HG02642 (cell line): ENCODE results near the gene RHOBTB1.

ENCODE experiments used
- ATAC-seq: cut with Tn5 transposase; IDR thresholded peaks from one replicate; pipeline ENCODE4 v1.9.1; 2021; ENCODE audit warnings: mild to moderate bottlenecking; ENCODE audit not compliant: unreplicated experiment, poor library complexity

Gene RHOBTB1

DNA sequence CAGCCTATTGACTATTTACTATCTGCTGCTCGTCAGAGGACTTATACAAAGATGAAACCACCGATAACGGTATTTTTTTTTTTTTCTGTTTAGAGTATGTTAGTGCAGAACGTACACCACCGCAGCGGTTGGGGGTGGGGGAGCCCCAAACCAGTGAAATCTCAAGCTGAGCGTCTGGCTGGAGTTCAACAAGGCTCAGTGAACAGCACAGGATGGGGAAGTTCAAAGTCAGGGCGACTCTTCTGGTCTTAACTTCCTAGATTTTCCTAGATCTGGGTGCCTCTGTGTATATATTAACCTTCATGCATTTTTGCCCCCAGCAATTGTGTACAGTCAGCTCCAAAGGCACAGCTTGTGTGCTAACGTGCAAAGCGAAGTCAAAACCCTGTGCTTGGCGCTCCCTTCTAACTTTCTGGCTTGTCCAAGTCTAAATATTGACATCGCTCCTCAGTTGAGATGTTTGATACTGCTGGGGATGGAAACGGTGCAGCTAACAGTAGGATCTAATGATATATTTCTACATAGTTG is 1.1 kb downstream of the RHOBTB1 start:
- no peak for ATAC-seq

DNA sequence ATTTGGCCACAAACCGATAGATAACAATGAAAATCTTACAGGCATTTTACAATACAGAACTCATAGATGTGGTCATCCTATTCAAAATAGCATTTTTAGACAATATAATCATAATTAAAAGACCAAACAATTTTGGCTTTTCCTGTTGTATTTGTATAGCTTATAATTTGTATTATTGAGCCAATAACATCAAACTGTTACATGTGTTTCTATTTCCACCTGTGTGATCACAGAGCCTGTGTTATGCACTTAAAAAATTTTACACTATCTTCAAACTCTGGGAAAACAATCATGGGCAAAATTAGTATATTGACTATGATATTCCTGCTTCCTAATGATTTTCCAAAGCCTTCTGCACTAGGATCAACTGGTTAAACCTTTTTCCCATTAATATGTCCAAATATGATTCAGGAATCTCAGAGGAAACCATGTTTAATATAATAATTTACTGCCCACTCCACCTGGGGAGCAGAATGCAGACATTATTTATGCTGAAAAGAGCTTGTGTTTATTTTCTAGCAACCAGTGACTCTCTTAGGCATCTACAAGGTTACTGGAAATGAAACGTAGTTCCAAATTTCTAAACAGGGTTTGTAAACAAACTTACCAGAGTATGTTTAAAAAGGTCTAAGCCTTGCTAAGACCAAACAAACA is 1.7 kb downstream of the RHOBTB1 start:
- no peak for ATAC-seq

- ATAC-seq, result no peak
Observed at GRCh38 chr10:60940446-60940845, 3.5 kb downstream of the RHOBTB1 start.

GRCh38 chr10:60937784-60938654 is 6.0 kb downstream of the RHOBTB1 start:
- ATAC-seq, result no peak

DNA sequence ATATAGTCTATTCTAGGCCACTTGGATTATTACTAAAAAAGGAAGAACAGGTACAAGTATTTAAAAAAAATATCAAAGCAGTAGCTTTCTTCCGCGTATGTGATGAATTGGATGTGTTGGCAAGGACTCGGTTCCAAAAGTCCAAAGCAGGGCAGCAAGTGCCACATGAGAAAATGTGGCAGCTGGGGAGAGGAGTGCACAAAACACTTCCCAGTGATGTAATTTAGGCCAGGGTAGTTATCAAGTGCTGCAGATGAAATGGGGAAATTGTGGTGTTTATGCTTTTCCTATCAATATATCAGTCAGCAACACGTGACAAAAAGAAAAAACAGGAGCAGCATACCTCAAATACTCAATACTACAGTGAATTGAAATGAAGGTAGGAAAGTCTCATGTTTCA is 7.0 kb downstream of the RHOBTB1 start:
- ATAC-seq, result no peak

- no peak for ATAC-seq
Observed at GRCh38 chr10:60934215-60935175, 9.5 kb downstream of the RHOBTB1 start.

GRCh38 chr10:60932756-60933155 is 11.2 kb downstream of the RHOBTB1 start:
- ATAC-seq, result no peak

DNA sequence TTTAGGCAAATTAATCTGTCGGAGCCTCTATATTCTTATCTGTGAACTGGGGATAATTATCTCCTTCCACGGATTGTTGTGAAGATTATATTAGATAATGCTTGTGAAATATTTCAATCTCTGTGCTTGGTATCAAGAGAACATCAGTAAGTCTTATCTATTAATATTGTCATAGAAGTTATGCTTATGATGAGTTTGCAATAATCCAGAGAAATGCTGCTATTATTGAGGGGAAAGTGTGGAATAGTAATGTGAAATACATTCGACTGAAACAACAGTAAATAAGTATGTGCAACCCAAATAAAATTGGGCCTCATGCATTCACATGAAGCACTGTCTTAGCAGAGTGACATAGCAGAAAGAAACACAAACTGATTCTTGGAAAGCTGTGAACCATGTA is 13.7 kb downstream of the RHOBTB1 start:
- no peak for ATAC-seq

DNA sequence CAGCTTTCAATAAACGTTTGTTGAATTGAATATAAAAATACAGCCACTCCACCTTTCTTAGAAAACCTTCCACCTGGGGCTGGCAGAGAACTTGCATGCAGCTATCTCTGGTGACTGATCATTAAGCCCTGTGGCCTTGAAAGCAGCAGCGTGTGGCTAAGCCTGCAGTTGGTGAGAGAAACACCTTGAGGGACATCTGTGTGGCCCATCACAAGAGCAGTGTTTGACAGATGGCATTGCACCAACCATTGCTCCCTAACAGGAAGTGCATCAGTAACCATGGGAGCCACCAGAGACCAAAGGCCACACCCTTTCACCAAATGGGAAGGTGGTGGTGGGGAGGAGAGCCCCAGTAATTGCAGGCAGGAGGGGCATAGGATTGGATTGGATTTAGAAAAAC is 22.4 kb downstream of the RHOBTB1 start:
- no peak for ATAC-seq

GRCh38 chr10:60920479-60920878 is 23.5 kb downstream of the RHOBTB1 start:
- no peak for ATAC-seq

DNA sequence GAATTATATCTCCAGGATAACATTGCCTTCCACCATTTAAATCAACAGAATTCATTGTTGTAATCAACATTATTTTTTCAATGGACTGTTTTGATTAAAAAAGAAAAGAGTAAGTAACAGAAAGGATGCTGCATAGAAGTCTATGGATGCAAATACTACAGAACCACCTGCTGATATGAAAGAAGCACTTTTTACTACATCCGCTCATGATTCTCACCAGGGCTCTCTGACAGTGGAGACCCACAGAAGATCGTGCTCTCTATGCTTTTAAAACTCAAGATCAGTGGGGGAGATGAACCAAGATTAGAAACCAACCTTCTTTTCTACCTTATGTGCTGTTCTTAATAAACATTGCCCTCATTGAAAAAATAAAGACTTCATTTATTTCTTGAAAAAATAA is 24.4 kb downstream of the RHOBTB1 start:
- no peak for ATAC-seq

DNA sequence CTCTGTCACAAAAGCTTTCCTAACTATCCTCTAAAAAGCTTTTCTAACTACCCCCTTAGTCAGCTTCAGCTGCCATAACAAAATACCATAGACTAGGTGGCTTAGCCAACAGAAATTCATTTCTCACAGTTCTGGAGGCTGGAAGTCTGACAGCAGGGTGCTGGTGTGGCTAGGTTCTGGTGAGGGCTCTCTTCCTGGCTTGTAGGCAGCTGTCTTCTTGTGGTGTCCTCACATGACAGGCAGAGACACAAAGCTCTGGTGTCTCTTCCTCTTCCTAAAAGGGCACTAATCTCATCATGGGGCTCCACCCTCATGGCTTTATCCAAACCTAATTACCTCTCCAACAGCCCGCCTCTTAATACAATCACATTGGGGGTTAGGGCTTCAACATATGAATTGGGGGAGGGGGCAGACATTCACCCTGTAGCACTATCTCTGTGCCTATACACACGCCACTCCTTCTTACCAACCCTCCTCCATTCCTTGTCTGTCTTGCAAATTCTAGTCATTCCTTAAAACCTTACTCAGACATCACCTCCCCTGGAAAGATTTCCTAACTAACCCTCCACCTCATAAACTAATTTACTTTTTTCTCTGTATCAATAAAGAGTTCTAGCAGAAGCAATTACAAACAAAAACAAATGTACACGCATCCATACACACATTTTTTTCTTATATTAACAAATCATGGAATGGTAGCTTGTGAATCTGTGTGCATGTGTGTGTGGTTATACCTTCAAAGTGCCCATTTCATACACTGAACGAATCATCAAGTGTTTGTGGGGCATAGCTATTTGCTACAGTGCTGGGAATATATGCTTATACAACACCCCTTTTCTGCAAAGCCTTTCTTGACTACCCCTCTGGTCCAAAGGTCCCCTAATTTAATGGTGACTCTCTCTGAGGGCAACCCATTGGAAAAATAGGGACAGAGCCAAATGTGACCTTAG is 26.4 kb downstream of the RHOBTB1 start:
- no peak for ATAC-seq

DNA sequence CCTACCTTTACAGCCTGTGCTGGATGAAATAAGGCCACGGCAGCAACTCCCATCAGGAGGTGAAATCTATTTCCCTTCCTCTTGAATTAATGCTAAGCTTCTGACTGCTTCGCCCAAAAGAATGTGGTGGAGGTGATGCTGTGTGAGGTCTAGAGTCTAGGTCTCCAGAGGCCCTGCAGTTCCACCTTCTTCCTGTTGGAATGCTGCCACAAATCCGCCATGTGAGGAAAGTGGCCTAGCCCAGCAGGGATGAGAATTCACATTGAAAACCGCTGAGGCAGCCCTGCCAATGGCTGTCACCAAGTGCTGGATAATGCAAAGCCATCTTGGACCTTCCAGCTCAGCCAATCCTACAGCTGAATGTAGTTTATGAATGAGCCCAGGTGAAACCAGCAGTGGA is 28.0 kb downstream of the RHOBTB1 start:
- ATAC-seq, result no peak

DNA sequence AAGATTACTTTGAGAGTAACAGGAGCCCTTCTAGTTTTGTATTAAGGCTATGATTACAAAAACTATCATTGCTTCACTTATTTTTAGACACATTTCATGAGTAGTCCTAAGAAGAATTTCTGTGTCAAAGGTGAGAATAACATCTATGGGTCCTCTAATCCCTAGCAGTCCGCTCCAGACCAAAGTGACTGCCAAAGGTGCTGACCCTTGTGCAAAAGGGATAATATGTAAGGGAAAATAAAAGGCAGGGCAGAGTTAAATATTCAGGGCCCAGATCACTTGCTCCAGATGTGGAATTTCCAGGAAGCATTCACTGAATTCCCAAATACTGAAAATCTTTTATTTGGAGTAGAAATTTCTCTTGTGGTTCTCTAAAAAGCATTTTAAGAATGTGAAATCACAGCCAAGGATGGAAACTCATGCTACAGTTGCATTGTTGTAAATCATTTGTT is 29.3 kb downstream of the RHOBTB1 start:
- ATAC-seq, result no peak

- ATAC-seq, result no peak
Observed at GRCh38 chr10:60913657-60914056, 30.3 kb downstream of the RHOBTB1 start.

- no peak for ATAC-seq
Observed at GRCh38 chr10:60913071-60913470, 30.9 kb downstream of the RHOBTB1 start.

- no peak for ATAC-seq
Observed at GRCh38 chr10:60911715-60912114, 32.3 kb downstream of the RHOBTB1 start.

DNA sequence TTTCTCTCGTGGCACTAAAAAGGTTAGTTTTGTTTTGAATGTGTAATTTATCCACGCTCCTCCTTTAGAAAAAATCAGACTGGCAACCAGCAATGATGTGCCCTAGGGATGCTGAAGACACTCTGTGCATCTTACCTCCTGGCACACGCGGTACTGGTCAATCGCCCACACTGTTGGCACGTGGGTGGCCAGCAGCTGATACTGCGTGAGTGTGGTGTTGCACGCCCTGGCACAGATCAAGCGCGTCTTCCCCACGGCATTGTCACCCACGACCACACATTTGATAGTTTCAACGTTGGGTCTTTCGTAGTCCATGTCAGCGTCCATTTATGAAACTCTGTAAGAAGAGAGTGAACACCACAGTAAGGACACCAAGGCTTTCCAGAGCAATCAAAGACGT is 32.8 kb downstream of the RHOBTB1 start:
- ATAC-seq, result no peak

DNA sequence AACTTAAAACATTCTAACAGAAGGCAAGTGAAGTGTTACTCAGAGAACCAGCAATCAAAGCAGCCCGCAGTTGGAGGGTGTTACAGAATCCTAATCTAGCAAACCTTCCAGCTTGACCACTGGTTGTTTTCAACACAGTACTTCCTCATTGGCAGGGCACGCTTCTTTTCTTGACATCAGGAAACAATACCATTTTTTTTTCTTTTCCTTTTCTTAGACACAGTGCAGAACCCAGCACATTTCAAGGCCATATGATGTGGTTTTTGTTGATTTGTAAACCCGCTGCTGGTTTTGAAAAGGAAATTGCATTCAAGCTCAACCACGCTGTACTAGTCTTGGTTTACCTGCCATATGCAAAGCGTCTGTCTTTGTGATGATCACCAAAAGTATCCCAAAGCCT is 33.4 kb downstream of the RHOBTB1 start:
- no peak for ATAC-seq
